Measurements from ENCODE around the gene ZDHHC14. TPM values are rescaled to one million over a fixed set of nuclear protein-coding genes. Genes with fewer than 3 reads are reported as not detected.
"Not testable (repeated sequence)": the region's sequence is repeated elsewhere in the genome, so short reads cannot be mapped to it uniquely, and the experiment has no call there.

Gene ZDHHC14
- total RNA-seq, 2 donors from 2014 or later, result 10.2 to 10.6 TPM

DNA sequence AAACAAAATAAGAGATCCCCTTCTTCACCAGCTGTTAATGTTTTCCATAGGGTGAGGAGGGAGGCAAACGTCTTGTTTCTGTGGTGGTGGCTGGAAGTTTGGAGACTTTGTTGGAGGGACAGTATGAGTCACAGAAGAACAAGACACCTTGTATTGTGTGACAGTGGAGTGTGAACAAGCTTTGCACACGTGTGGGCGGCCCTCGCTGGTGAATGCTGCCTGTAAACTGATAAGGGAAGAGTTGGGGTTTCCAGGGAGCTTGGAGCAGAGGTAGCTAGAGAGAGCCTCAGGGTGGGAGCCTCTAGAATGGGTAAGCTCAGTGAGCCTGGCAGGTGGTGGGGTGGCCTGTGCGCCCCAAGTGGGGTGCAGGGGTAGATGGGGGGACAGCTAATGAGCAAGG is 78.3 kb downstream of the ZDHHC14 start:
- no peak overlapping the region for H3K4me3 ChIP-seq
- H3K27ac ChIP-seq, result no peak overlapping the region
- no peak for TF ChIP-seq POLR2A (IDR thresholded peaks at IDR 0.05)
- TF ChIP-seq, protein P1, sequence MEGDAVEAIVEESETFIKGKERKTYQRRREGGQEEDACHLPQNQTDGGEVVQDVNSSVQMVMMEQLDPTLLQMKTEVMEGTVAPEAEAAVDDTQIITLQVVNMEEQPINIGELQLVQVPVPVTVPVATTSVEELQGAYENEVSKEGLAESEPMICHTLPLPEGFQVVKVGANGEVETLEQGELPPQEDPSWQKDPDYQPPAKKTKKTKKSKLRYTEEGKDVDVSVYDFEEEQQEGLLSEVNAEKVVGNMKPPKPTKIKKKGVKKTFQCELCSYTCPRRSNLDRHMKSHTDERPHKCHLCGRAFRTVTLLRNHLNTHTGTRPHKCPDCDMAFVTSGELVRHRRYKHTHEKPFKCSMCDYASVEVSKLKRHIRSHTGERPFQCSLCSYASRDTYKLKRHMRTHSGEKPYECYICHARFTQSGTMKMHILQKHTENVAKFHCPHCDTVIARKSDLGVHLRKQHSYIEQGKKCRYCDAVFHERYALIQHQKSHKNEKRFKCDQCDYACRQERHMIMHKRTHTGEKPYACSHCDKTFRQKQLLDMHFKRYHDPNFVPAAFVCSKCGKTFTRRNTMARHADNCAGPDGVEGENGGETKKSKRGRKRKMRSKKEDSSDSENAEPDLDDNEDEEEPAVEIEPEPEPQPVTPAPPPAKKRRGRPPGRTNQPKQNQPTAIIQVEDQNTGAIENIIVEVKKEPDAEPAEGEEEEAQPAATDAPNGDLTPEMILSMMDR (IDR thresholded peaks at IDR 0.05), result no peak
- intact Hi-C loops (cut with DNase I), result no loop called here
- H3K9me3 ChIP-seq, result no peaks in the 10 kb centered on the region
- ATAC-seq (no peak), DNase-seq (no peak)
- no peaks in the 10 kb centered on the region for H3K27me3 ChIP-seq
- WGBS, 2 donors, result 79 to 85% methylated on average over 5 of the region's 5 CpGs
- peaks cover 24% of the 10 kb centered on the region for H3K4me1 ChIP-seq
- H3K36me3 ChIP-seq (replicated peaks in 1 of 2; ENCODE audit: insufficient read depth in 1 of 2, low read depth in 2 of 2), result no peaks in the 10 kb centered on the region

DNA sequence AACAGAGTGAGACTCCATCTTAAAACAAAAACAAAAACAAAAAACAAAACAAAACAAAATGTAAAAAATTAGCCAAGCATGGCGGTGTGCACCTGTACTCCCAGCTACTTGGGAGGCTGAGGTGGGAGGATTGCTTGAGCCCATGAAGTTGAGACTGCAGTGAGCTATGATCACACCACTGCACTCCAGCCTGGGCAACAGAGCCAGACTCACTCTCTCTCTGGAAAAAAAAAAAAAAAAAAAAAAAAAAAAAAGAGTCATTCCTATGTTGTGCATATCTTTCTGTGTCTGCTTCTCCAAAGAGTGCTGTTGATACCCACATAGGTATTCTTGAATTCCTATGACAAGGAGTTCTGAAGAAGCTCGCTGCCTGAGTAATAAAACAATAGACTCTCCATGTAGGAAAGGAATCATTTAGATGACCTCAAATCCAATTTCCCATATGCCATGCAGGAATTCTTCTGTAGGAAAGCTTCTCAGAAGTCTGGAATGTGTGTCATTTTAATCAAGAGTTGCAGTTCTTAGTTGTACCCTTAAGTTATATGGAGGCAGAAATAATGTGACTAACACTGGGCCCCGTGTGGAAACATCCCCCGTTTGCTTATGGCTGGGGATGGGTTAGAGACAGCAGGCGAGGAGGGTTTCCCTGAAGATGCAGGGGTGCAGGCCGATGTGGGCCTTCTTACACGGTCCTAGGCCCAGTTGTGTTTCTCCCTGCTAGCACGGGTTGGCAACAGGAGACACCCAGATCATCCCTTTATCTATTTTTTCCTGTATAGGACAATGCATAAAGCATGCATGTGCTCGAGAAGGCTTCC is 79.4 kb downstream of the ZDHHC14 start:
- DNase-seq (no peak), ATAC-seq (no peak)
- H3K4me1 ChIP-seq, result peaks cover 24% of the 10 kb centered on the region
- H3K36me3 ChIP-seq (replicated peaks in 1 of 2; ENCODE audit: insufficient read depth in 1 of 2, low read depth in 2 of 2), result no peaks in the 10 kb centered on the region
- H3K27ac ChIP-seq, result peak overlapping the region; percentile 57 to 82 (median 76)
- no peaks in the 10 kb centered on the region for H3K27me3 ChIP-seq
- no peak overlapping the region for H3K4me3 ChIP-seq
- no peaks in the 10 kb centered on the region for H3K9me3 ChIP-seq
- intact Hi-C loops (cut with DNase I), result no loop called here
- 64 to 70% methylated on average over 9 of the region's 9 CpGs for WGBS, 2 donors
- no peak for TF ChIP-seq POLR2A (IDR thresholded peaks at IDR 0.05)
- TF ChIP-seq, protein P1 (IDR thresholded peaks at IDR 0.05), result no peak

DNA sequence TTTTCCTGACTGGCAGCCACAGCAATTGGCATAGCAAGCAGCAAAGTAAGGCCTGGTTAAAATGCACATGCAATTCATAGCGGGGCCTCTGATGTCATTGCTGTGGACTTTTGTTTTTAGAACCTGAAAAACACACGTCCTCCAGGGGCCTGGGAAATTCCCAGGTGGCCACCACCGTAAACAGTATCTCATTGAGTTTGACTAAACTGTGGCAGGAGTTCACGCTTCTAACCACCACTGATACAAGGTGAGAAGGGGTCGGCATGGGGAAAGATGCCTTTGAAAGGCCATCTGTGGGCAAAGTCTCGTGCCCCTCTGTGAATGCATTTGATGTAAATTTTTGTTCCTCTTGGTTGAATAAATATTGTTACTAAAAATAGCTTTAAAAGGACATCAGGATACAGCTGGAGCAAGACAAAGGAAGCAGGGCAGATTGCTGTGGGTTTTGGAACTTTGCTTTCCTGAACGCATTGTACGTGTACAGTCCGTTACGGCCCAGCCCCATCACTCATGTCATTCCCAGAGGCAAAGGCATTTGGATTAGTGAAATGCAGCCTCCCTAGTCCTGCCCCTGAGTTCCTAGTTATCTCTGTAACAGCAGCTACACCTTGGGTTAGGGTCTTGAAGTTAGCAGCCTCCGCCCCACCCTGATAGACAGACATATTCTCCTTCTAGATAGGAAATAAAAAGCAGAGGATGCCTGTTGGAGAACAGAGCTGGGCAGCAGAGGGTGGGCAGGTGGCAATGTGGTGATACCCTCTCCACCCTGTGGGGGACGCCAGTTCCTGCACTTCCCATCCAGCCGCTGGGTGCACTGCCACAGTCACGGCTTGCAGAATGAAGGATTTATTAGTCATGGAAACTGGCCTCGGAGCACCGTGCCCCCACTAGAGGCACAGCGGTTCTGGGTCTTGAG is 80.3 kb downstream of the ZDHHC14 start:
- TF ChIP-seq, protein P1 (IDR thresholded peaks at IDR 0.05), result peak in 4 of 7 experiments; percentile 4 to 37 (median 34)
- peak in 2 of 3 donors; percentile 30 to 42 for TF ChIP-seq POLR2A (IDR thresholded peaks at IDR 0.05)
- 28 to 39% methylated on average over 15 to 17 of the region's 17 CpGs for WGBS, 2 donors
- no peaks in the 10 kb centered on the region for H3K36me3 ChIP-seq (replicated peaks in 1 of 2; ENCODE audit: insufficient read depth in 1 of 2, low read depth in 2 of 2)

DNA sequence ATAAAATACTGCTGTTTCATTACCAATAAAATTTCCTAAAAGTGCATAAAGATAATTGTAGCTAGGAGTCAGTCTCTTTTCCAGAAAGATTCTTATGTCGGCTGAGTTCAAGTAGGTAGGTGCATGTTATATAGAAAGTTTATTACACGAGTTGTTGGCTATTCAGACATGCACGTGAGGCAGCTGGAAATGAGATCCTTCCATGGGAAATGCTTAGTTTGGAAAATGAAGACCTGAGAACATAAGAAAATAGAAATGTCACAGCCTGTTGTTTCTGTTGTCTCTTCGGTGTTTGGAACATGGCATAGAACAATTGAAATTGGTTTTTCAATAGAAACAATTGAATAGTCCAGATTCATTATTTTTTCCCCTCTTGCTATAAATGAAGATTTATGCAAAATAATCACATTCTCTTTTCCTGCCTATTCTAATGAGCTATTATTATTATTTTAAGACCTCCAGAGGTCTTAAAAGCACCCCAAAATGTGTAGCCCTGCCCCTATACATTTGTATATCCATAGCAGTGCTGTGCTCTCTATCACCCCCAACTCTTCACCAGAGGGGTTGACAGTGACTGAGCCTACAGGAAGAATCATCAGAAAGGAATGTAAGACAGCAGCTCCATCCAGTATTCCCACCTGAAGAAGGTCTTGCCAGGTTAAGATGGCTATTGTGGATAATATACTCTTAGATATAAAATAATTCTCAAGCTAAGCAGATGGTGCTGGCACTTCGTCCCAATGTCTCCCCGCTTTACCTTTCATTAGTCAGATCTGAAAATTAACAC is 82.2 kb downstream of the ZDHHC14 start:
- 90 to 93% methylated on average over 6 of the region's 6 CpGs for WGBS, 2 donors

More for the DNA sequence above, 80.3 kb downstream of the ZDHHC14 start:
- Histone ChIP-seq H3K27me3 (no peaks in the 10 kb centered on the region), H3K27ac (peak overlapping the region; percentile 57 to 82 (median 76)), H3K4me1 (peaks cover 24% of the 10 kb centered on the region), H3K9me3 (no peaks in the 10 kb centered on the region), H3K4me3 (no peak overlapping the region)
- DNase-seq (peak; percentile 81 to 91 (median 86)), ATAC-seq (peak; percentile 92)
- intact Hi-C loops (cut with DNase I), result no loop called here

DNA sequence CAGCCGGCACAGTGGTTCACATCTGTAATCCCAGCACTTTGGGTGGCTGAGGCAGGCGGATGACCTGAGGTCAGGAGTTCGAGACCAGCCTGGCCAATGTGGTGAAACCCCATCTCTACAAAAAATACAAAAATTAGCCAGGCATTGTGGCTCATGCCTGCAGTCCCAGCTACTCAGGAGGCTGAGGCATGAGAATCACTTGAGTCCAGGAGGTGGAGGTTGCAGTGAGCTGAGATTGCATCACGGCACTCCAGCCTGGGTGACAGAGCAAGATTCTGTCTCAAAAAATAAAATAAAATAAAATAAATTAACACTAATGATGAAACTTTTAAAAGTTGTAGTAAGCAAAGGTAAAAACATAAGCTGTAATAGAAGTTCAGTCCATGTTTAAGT is 82.7 kb downstream of the ZDHHC14 start:
- H3K4me3 ChIP-seq; ATAC-seq; H3K27ac ChIP-seq; DNase-seq; H3K9me3 ChIP-seq; H3K27me3 ChIP-seq; intact Hi-C loops (cut with DNase I); H3K36me3 ChIP-seq (replicated peaks in 1 of 2; ENCODE audit: insufficient read depth in 1 of 2, low read depth in 2 of 2): not testable (repeated sequence)
- WGBS, 2 donors, result 96 to 97% methylated on average over 4 of the region's 4 CpGs
- H3K4me1 ChIP-seq, result peaks cover 24% of the 10 kb centered on the region

More for the DNA sequence above, 82.2 kb downstream of the ZDHHC14 start:
- H3K4me3 ChIP-seq, result no peak overlapping the region
- peaks cover 24% of the 10 kb centered on the region for H3K4me1 ChIP-seq
- TF ChIP-seq, protein P1 (IDR thresholded peaks at IDR 0.05), result no peak
- no peak for TF ChIP-seq POLR2A (IDR thresholded peaks at IDR 0.05)
- DNase-seq (no peak), ATAC-seq (no peak)
- intact Hi-C loops (cut with DNase I), result no loop called here
- no peaks in the 10 kb centered on the region for H3K9me3 ChIP-seq
- H3K27ac ChIP-seq, result no peak overlapping the region
- no peaks in the 10 kb centered on the region for H3K27me3 ChIP-seq
- H3K36me3 ChIP-seq (replicated peaks in 1 of 2; ENCODE audit: insufficient read depth in 1 of 2, low read depth in 2 of 2), result no peaks in the 10 kb centered on the region

Measured in body of pancreas (tissue), 4 donors.